GM12874 (cell line): ENCODE measurements around the gene CTSZ.

Experiments
- TF ChIP-seq, protein P1 (sequence below): IDR thresholded peaks from 2 replicates; pipeline ENCODE4 v1.5.1; 2011; ENCODE audit warnings: low read depth, mild to moderate bottlenecking, control low read depth, low read length, moderate library complexity; ENCODE audit not compliant: insufficient read depth

CTSZ gene

DNA sequence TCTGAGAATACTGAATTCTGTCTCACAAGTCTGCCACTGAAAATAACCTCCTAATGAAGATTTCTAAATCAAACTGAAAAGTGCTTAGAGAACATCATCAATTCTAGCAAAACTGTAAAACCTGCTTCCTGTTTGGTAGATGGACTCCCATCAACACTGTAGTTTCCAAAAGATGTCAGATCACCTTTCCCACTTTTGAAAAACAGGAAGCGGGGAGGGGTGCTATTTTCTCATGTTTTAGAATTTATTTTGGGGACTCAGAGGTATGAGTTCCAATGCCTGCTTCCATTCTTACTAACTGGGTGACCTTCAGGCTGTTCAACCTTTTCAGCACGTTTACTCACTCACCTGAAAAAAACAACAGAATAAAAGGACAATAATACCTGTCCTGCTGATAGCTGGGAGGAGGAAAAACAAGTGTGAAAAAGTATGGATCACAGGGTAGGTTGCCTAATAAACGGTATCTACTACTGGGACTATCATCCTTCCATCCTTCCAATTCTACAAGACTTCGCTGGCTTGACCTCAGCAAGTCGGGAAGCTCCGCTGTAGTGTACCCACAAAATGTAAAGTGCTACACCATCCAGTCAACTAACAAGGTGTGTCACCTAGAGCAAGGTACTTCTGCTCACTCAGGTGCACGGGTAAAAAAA, 24.0 kb upstream of the CTSZ start:
- TF ChIP-seq, protein P1, sequence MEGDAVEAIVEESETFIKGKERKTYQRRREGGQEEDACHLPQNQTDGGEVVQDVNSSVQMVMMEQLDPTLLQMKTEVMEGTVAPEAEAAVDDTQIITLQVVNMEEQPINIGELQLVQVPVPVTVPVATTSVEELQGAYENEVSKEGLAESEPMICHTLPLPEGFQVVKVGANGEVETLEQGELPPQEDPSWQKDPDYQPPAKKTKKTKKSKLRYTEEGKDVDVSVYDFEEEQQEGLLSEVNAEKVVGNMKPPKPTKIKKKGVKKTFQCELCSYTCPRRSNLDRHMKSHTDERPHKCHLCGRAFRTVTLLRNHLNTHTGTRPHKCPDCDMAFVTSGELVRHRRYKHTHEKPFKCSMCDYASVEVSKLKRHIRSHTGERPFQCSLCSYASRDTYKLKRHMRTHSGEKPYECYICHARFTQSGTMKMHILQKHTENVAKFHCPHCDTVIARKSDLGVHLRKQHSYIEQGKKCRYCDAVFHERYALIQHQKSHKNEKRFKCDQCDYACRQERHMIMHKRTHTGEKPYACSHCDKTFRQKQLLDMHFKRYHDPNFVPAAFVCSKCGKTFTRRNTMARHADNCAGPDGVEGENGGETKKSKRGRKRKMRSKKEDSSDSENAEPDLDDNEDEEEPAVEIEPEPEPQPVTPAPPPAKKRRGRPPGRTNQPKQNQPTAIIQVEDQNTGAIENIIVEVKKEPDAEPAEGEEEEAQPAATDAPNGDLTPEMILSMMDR, result no peak

DNA sequence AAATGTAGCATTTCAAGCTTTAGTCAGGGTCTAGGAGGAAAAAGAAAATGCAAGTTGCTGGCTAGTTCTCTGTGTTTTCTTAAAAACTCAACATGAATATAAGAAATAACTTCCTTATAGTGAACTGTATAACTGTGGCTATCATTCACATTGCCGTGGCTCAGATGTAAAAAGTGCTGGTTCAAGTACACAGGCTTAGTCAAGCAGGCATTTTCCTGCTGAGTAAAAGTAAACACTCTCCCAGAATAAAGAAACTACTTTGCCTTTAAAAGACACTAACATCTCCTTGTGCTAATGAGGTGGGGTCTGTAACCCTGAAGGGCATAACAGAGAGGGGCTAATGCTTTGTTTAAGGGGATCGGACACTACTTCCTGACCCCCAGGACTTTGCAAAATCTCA, 21.8 kb upstream of the CTSZ start:
- TF ChIP-seq, protein P1, result no peak

DNA sequence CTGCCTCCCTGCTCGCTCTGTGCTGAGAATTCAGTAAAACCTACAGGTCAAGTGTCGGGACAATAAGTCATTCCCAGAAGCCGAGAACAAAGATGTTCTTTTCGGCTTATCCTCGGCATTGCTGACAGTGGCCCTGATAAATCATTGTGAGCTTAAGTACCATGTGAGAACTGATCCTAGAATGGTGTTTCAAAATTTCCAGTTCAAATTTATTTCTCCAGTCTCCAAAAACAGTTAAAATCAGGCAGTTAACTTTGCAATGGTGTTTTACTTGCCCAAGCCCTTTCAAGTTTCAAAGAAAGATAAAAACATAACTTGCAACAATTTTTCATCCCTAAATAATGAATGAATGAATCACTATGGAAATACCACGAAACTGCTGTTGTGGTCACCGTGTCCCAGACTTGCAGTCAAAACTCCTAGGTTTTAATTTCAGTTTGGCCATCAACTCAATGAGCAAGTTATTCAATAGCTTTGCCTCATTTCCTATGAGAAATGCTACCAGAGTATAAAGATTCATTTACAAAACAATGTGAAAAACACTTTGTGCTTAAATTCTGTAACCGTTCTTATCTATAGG, 20.8 kb upstream of the CTSZ start:
- TF ChIP-seq, protein P1, result no peak

DNA sequence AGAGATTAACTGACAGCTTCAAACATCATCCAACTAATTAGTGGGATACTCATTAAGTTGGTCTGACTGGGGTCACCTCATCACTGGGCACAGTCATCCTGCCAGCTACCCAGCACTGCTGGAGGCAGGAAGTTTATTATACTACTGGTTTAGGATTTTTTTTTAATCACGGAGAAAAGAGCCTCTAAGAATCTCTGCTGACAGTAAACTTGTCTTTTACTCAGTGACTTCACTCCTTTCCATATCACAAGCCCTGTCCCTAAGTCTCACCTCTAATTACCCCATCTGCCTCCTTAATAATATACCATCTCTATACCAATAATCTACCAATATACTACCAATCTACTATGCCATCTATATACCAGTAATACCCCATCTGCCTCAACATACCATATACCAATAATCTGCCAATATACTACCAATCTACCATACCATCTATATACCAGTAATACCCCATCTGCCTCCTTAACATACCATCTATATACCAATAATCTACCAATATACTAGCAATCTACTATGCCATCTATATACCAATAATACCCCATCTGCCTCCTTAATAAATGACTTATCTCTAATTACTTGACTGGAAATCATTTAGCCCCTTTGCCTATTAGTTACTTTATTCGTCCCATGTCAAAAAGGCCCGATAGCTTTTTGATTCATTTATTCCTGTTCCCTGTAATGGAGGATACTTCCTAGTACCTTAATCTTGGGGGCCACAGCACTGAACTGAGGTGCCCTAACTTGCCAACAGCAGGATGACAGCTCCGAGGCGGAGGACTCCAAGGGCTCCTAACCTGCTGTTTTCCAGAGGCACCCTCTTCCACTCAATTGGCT, 20.1 kb upstream of the CTSZ start:
- TF ChIP-seq, protein P1, result no peak

- TF ChIP-seq, protein P1, result no peak
Measured at GRCh38 chr20:59025511-59025910, 18.5 kb upstream of the CTSZ start.

DNA sequence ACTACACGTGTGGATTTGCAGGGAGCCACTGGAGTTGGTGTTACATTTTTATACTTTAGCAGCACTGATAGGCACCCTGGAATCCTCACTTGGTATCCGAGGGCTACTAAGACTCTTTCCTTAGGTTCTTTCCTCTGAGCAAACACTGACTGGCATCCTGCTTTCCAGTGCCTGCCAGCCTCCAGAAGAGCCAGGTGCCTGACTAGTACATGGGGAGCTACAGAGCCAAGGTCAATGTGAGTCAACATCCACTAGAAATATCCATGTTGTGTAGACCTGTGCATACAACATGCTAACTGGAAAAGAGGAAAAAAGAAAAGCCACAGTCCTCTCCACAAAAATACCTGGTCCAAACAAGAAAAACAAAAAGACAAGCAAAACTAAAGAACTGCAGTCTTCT, 18.0 kb upstream of the CTSZ start:
- TF ChIP-seq, protein P1, result no peak

DNA sequence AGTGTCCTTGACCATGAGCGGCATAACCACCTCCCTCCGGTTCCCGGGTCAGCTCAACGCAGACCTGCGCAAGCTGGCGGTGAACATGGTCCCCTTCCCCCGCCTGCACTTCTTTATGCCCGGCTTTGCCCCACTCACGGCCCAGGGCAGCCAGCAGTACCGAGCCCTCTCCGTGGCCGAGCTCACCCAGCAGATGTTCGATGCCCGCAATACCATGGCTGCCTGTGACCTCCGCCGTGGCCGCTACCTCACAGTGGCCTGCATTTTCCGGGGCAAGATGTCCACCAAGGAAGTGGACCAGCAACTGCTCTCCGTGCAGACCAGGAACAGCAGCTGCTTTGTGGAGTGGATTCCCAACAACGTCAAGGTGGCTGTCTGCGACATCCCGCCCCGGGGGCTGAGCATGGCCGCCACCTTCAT, 17.1 kb upstream of the CTSZ start:
- TF ChIP-seq, protein P1, result no peak
